Glutamatergic neuron (in vitro differentiated cells): ENCODE measurements around the gene C5orf58. TPM values are rescaled to one million over a fixed set of nuclear protein-coding genes. Genes with fewer than 3 reads are reported as not detected.

Experiments
- DNase-seq: peaks from one replicate; pipeline ENCODE4 v3.0.0; 2022
- H3K27ac Mint-ChIP-seq: one replicate; pipeline ENCODE4 v1.8.0; 2020; ENCODE audit warnings: mild to moderate bottlenecking, mixed read lengths, inconsistent platforms; ENCODE audit not compliant: unreplicated experiment
- H3K27me3 Mint-ChIP-seq: one replicate; pipeline ENCODE4 v1.8.0; 2020; ENCODE audit warnings: mild to moderate bottlenecking, moderate library complexity, mixed read lengths, inconsistent platforms; ENCODE audit not compliant: unreplicated experiment
- H3K36me3 Mint-ChIP-seq: one replicate; pipeline ENCODE4 v1.8.0; 2020; ENCODE audit warnings: mild to moderate bottlenecking, mixed read lengths, inconsistent platforms; ENCODE audit not compliant: unreplicated experiment
- H3K4me1 Mint-ChIP-seq: one replicate; pipeline ENCODE4 v1.8.0; 2020; ENCODE audit warnings: mild to moderate bottlenecking, low read depth, mixed read lengths, inconsistent platforms; ENCODE audit not compliant: unreplicated experiment
- H3K4me3 Mint-ChIP-seq: one replicate; pipeline ENCODE4 v1.8.0; 2020; ENCODE audit warnings: mild to moderate bottlenecking, mixed read lengths, inconsistent platforms; ENCODE audit not compliant: unreplicated experiment
- H3K9me3 Mint-ChIP-seq: one replicate; pipeline ENCODE4 v1.8.0; 2020; ENCODE audit warnings: mild to moderate bottlenecking, moderate library complexity, mixed read lengths, inconsistent platforms; ENCODE audit not compliant: unreplicated experiment
- CTCF ChIP-seq: fragments of 200-600 bp; sonication (generic); IDR thresholded peaks from one replicate; pipeline ENCODE4 v1.5.0; 2021; ENCODE audit not compliant: partially characterized antibody, unreplicated experiment
- total RNA-seq: library from RNA; stranded (reverse); fragmentation: NEBNext Ultra II Directional; extraction: Animal tissue kit (Norgen Biotek cat#: 25700); gene quantifications from one replicate; pipeline ENCODE4 v1.2.1, GENCODE V29; 2021; ENCODE audit not compliant: unreplicated experiment

Gene C5orf58
- total RNA-seq, 1 donor from 2014 or later: not detected

GRCh38 chr5:170278611-170279458 lies 46.0 kb downstream of the C5orf58 start:
- Mint-ChIP-seq H3K27me3 (peaks cover 3% of the 10 kb centered on the region), H3K4me1 (no peaks in the 10 kb centered on the region), H3K36me3 (peaks cover 5% of the 10 kb centered on the region), H3K27ac (no peak overlapping the region), H3K9me3 (no peaks in the 10 kb centered on the region), H3K4me3 (no peak overlapping the region)
- no peak for TF ChIP-seq CTCF
- no peak for DNase-seq

- Mint-ChIP-seq H3K36me3 (peaks cover 5% of the 10 kb centered on the region), H3K9me3 (no peaks in the 10 kb centered on the region), H3K4me1 (no peaks in the 10 kb centered on the region), H3K27ac (no peak overlapping the region), H3K27me3 (peaks cover 3% of the 10 kb centered on the region), H3K4me3 (no peak overlapping the region)
- no peak for DNase-seq
- no peak for TF ChIP-seq CTCF
Observed at GRCh38 chr5:170279459-170279817, 46.7 kb downstream of the C5orf58 start.

- no peak overlapping the region for H3K4me3 Mint-ChIP-seq
- H3K27ac Mint-ChIP-seq: no peak overlapping the region
- no peak for DNase-seq
- peaks cover 5% of the 10 kb centered on the region for H3K36me3 Mint-ChIP-seq
- no peaks in the 10 kb centered on the region for H3K9me3 Mint-ChIP-seq
- TF ChIP-seq CTCF: no peak
- H3K27me3 Mint-ChIP-seq: peaks cover 3% of the 10 kb centered on the region
- no peaks in the 10 kb centered on the region for H3K4me1 Mint-ChIP-seq
Observed at GRCh38 chr5:170280011-170280493, 47.3 kb downstream of the C5orf58 start.

- H3K27ac Mint-ChIP-seq: no peak overlapping the region
- H3K36me3 Mint-ChIP-seq: peaks cover 19% of the 10 kb centered on the region
- H3K4me1 Mint-ChIP-seq: no peaks in the 10 kb centered on the region
- H3K9me3 Mint-ChIP-seq: no peaks in the 10 kb centered on the region
- peaks cover 2% of the 10 kb centered on the region for H3K27me3 Mint-ChIP-seq
- DNase-seq: no peak
- no peak overlapping the region for H3K4me3 Mint-ChIP-seq
- TF ChIP-seq CTCF: no peak
Observed at GRCh38 chr5:170283296-170283695, 50.5 kb downstream of the C5orf58 start.

GRCh38 chr5:170284231-170284630 lies 51.4 kb downstream of the C5orf58 start:
- no peak for TF ChIP-seq CTCF
- Mint-ChIP-seq H3K4me3 (no peak overlapping the region), H3K27ac (no peak overlapping the region), H3K27me3 (peaks cover 2% of the 10 kb centered on the region), H3K9me3 (peaks cover 3% of the 10 kb centered on the region), H3K4me1 (no peaks in the 10 kb centered on the region), H3K36me3 (peaks cover 19% of the 10 kb centered on the region)
- no peak for DNase-seq
